ENCODE data around the gene FOXD1.
"Not testable (repeated sequence)": the region's sequence is repeated elsewhere in the genome, so short reads cannot be mapped to it uniquely, and the experiment has no call there.

The FOXD1 gene

DNA sequence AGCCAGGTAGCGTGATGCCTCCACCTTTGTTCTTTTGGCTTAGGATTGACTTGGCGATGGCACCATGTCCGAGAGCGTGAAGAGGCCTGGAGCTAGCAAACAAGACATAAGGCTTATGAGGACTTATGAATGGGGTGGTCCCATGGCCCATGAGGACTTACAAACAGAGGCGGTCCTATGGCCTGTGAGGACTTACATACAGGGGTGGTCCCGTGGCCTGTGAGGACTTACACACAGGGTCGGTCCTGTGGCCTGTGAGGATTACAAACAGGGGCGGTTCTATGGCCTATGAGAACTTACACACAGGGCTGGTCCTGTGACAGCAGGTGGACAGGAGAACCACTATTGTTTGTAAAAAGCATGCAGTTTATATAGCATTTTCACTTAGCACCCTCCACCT, 21.3 kb upstream of the FOXD1 start:
- TF ChIP-seq, protein P1, sequence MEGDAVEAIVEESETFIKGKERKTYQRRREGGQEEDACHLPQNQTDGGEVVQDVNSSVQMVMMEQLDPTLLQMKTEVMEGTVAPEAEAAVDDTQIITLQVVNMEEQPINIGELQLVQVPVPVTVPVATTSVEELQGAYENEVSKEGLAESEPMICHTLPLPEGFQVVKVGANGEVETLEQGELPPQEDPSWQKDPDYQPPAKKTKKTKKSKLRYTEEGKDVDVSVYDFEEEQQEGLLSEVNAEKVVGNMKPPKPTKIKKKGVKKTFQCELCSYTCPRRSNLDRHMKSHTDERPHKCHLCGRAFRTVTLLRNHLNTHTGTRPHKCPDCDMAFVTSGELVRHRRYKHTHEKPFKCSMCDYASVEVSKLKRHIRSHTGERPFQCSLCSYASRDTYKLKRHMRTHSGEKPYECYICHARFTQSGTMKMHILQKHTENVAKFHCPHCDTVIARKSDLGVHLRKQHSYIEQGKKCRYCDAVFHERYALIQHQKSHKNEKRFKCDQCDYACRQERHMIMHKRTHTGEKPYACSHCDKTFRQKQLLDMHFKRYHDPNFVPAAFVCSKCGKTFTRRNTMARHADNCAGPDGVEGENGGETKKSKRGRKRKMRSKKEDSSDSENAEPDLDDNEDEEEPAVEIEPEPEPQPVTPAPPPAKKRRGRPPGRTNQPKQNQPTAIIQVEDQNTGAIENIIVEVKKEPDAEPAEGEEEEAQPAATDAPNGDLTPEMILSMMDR (IDR thresholded peaks at IDR 0.05; ENCODE audit: poor library complexity, severe bottlenecking) = no peak
- no peaks in the 10 kb centered on the region for H3K36me3 ChIP-seq (ENCODE audit: low read depth)
- H3K9me3 ChIP-seq (ENCODE audit: severe bottlenecking) = no peaks in the 10 kb centered on the region
- H3K4me3 ChIP-seq (ENCODE audit: severe bottlenecking) = no peak overlapping the region
- ATAC-seq (ENCODE audit: low read depth) (no peak), DNase-seq (ENCODE audit: low spot score) (no peak)
- no peaks in the 10 kb centered on the region for H3K4me1 ChIP-seq (ENCODE audit: insufficient read depth, poor library complexity, severe bottlenecking)
- H3K27ac ChIP-seq (ENCODE audit: poor library complexity, severe bottlenecking) = no peak overlapping the region
- H3K27me3 ChIP-seq (ENCODE audit: insufficient read depth, poor library complexity, severe bottlenecking) = no peaks in the 10 kb centered on the region

GRCh38 chr5:73468638-73469037, 20.1 kb upstream of the FOXD1 start:
- H3K9me3 ChIP-seq (ENCODE audit: severe bottlenecking); H3K4me1 ChIP-seq (ENCODE audit: insufficient read depth, poor library complexity, severe bottlenecking); H3K27me3 ChIP-seq (ENCODE audit: insufficient read depth, poor library complexity, severe bottlenecking); H3K27ac ChIP-seq (ENCODE audit: poor library complexity, severe bottlenecking); DNase-seq (ENCODE audit: low spot score); ATAC-seq (ENCODE audit: low read depth); H3K36me3 ChIP-seq (ENCODE audit: low read depth); H3K4me3 ChIP-seq (ENCODE audit: severe bottlenecking): not testable (repeated sequence)

GRCh38 chr5:73464016-73464745, 15.6 kb upstream of the FOXD1 start:
- no peaks in the 10 kb centered on the region for H3K4me1 ChIP-seq (ENCODE audit: insufficient read depth, poor library complexity, severe bottlenecking)
- no peaks in the 10 kb centered on the region for H3K9me3 ChIP-seq (ENCODE audit: severe bottlenecking)
- DNase-seq (ENCODE audit: low spot score) (no peak), ATAC-seq (ENCODE audit: low read depth) (no peak)
- H3K27me3 ChIP-seq (ENCODE audit: insufficient read depth, poor library complexity, severe bottlenecking) = no peaks in the 10 kb centered on the region
- H3K27ac ChIP-seq (ENCODE audit: poor library complexity, severe bottlenecking) = no peak overlapping the region
- TF ChIP-seq, protein P1 (IDR thresholded peaks at IDR 0.05; ENCODE audit: poor library complexity, severe bottlenecking) = no peak
- H3K36me3 ChIP-seq (ENCODE audit: low read depth) = no peaks in the 10 kb centered on the region
- no peak overlapping the region for H3K4me3 ChIP-seq (ENCODE audit: severe bottlenecking)

GRCh38 chr5:73460133-73460532, 11.6 kb upstream of the FOXD1 start:
- TF ChIP-seq, protein P1 (IDR thresholded peaks at IDR 0.05; ENCODE audit: poor library complexity, severe bottlenecking) = no peak
- H3K9me3 ChIP-seq (ENCODE audit: severe bottlenecking) = no peaks in the 10 kb centered on the region
- ATAC-seq (ENCODE audit: low read depth) (no peak), DNase-seq (ENCODE audit: low spot score) (no peak)
- no peaks in the 10 kb centered on the region for H3K36me3 ChIP-seq (ENCODE audit: low read depth)
- H3K27me3 ChIP-seq (ENCODE audit: insufficient read depth, poor library complexity, severe bottlenecking) = no peaks in the 10 kb centered on the region
- no peaks in the 10 kb centered on the region for H3K4me1 ChIP-seq (ENCODE audit: insufficient read depth, poor library complexity, severe bottlenecking)
- H3K27ac ChIP-seq (ENCODE audit: poor library complexity, severe bottlenecking) = no peak overlapping the region
- H3K4me3 ChIP-seq (ENCODE audit: severe bottlenecking) = no peak overlapping the region

DNA sequence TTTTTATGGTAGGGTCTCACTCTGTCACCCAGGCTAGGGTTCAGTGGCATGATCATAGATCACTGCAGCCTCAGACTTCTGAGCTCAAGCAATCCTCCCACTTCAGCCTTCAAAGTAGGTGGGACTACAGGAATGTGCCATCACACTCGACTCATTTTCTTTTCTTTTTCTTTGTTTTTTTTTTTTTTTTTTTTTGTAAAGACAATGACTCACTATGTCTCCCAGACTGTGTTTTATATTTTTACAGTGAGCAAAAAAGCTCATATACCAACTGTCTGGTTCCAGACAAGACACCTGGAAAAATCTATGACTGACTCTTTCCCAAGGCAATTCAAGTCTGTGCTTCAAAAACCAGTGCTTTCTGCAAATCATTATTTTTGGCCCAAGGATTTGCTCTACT, 10.8 kb upstream of the FOXD1 start:
- Histone ChIP-seq H3K36me3 (ENCODE audit: low read depth) (no peaks in the 10 kb centered on the region), H3K4me3 (ENCODE audit: severe bottlenecking) (no peak overlapping the region)
- TF ChIP-seq, protein P1 (IDR thresholded peaks at IDR 0.05; ENCODE audit: poor library complexity, severe bottlenecking) = no peak

GRCh38 chr5:73456462-73456861, 7.9 kb upstream of the FOXD1 start:
- not testable (repeated sequence) for ATAC-seq (ENCODE audit: low read depth); H3K36me3 ChIP-seq (ENCODE audit: low read depth); H3K4me1 ChIP-seq (ENCODE audit: insufficient read depth, poor library complexity, severe bottlenecking)

More for the DNA sequence above, 10.8 kb upstream of the FOXD1 start:
- Histone ChIP-seq H3K27me3 (ENCODE audit: insufficient read depth, poor library complexity, severe bottlenecking) (no peaks in the 10 kb centered on the region), H3K27ac (ENCODE audit: poor library complexity, severe bottlenecking) (no peak overlapping the region), H3K9me3 (ENCODE audit: severe bottlenecking) (no peaks in the 10 kb centered on the region), H3K4me1 (ENCODE audit: insufficient read depth, poor library complexity, severe bottlenecking) (no peaks in the 10 kb centered on the region)
- no peak for ATAC-seq (ENCODE audit: low read depth)
- DNase-seq (ENCODE audit: low spot score) = no peak

More at GRCh38 chr5:73456462-73456861, 7.9 kb upstream of the FOXD1 start:
- not testable (repeated sequence) for H3K27ac ChIP-seq (ENCODE audit: poor library complexity, severe bottlenecking); H3K9me3 ChIP-seq (ENCODE audit: severe bottlenecking); DNase-seq (ENCODE audit: low spot score); H3K27me3 ChIP-seq (ENCODE audit: insufficient read depth, poor library complexity, severe bottlenecking); H3K4me3 ChIP-seq (ENCODE audit: severe bottlenecking)
